ENCODE measurements around the gene DGCR2.

DNA sequence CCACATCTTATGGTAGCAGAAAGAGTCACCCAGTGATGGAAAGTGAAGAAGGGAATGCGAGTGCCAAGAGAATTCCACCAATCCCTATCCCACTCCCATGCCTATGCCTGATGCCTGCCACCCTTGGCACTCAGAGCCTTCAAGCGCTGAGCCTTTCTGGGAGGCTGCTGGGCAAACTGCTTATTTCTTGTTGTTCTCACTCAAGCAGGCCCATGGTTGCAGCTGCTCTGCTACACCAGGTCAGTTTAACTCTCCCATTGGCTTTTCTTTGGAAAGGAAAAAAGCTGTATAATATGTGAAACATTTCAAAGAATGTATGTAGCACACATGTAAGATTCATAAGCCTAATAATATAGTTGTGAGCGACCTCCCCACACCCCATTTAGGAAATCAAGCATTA lies 41.4 kb downstream of the DGCR2 start:
- no peak for TF ChIP-seq EZH2 (IDR thresholded peaks at IDR 0.05; ENCODE audit: insufficient read depth, poor library complexity, severe bottlenecking)
- TF ChIP-seq EZH2phosphoT487 (IDR thresholded peaks at IDR 0.05; ENCODE audit: insufficient read depth, low read depth) = no peak

Data from GM23248 (cell line).